Memory B cell (primary cell): Measurements from ENCODE around the gene CLPSL2.
A peak's percentile ranks its signal among the peaks of the same experiment; 100 is the strongest.

ENCODE experiments used
- ATAC-seq: fragments of 150-1000 bp; cut with Tn5 transposase; 2 replicates; pipeline ENCODE4 v1.10.0; 2021; ENCODE audit warnings: low read depth, mild to moderate bottlenecking, moderate library complexity
- DNase-seq, 2 donors: peaks; one replicate each; pipeline ENCODE4 v3.0.0; 2022; ENCODE audit warnings: low spot score in 2 of 2
- H3K27ac Mint-ChIP-seq: one replicate; pipeline ENCODE4 v1.8.0; 2022; ENCODE audit warnings: mild to moderate bottlenecking, moderate library complexity, mixed read lengths
- H3K27me3 Mint-ChIP-seq: one replicate; pipeline ENCODE4 v1.8.0; 2022; ENCODE audit warnings: mixed read lengths
- H3K36me3 Mint-ChIP-seq: one replicate; pipeline ENCODE4 v1.8.0; 2022; ENCODE audit warnings: mild to moderate bottlenecking, mixed read lengths
- H3K4me1 Mint-ChIP-seq: one replicate; pipeline ENCODE4 v1.8.0; 2022; ENCODE audit warnings: mixed read lengths
- H3K4me3 Mint-ChIP-seq: one replicate; pipeline ENCODE4 v1.8.0; 2022; ENCODE audit warnings: mild to moderate bottlenecking, moderate library complexity, mixed read lengths
- H3K9me3 Mint-ChIP-seq: one replicate; pipeline ENCODE4 v1.8.0; 2022; ENCODE audit warnings: mixed read lengths

Gene CLPSL2

DNA sequence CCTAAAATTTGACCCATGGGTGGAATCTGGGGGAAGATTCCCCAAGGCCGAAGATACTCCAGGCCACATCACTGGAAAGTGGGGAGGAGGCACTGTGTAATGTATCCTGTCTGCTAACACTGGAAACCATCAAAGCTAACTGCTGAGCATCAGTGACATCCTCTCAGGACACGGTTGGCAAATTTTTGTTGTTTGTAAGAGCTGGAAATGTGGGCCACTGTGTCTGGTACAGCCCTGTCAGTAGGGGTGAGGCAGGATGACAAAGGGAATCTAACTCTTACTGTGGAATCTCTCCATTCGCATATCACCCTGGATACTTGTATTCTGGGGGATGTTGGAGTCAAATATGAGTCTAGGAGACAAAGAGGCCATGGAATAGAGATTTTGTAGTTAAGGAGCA lies 17.0 kb upstream of the CLPSL2 start:
- DNase-seq (no peak), ATAC-seq (no peak)
- H3K9me3 Mint-ChIP-seq: peaks cover 7% of the 10 kb centered on the region
- H3K27ac Mint-ChIP-seq: no peak overlapping the region
- H3K4me1 Mint-ChIP-seq: peaks cover 28% of the 10 kb centered on the region
- H3K27me3 Mint-ChIP-seq: peaks cover 27% of the 10 kb centered on the region
- peaks cover 2% of the 10 kb centered on the region for H3K36me3 Mint-ChIP-seq
- no peak overlapping the region for H3K4me3 Mint-ChIP-seq

DNA sequence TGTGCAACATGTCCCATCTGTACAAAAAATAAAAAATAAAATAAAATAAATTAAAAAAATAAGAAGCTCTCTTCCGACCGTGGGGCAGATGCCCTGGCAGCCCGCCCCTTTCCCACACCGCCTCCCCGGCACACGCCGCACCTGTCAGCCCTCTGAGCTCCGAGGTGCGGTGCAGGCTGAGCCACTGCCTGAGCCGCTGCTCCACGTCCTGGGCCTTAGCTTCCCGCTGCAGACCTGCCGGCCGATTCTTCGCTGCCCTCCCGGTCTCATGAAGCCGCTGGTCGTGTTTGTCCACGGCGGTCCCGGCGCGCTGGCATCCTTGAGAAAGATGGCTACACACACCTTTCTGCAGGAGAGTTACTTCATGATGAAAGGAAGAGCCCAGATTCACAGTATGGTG lies 10.7 kb upstream of the CLPSL2 start:
- Mint-ChIP-seq H3K9me3 (no peaks in the 10 kb centered on the region), H3K27me3 (peaks cover 17% of the 10 kb centered on the region), H3K27ac (no peak overlapping the region), H3K4me3 (no peak overlapping the region), H3K36me3 (no peaks in the 10 kb centered on the region), H3K4me1 (peaks cover 23% of the 10 kb centered on the region)
- ATAC-seq: no peak
- DNase-seq: no peak

DNA sequence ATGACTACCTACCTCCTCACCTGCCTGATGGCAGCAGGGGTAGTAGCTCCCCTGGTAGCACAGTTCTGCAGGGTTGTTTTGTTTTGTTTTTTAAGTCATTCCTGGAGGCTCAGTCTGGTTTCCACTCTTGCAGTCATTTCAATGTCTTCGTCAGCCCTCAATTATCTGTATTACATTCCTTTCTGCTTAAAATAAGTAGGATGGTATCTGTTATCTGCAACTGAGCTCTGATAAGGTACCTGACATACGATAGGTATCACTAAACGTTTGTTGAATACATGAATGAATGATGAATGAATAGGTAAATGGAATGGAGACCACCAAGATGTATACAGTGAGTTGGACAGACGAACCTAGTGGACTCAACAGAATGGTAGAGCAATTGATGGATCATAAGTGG lies 7.2 kb upstream of the CLPSL2 start:
- Mint-ChIP-seq H3K9me3 (no peaks in the 10 kb centered on the region), H3K36me3 (no peaks in the 10 kb centered on the region), H3K4me1 (peaks cover 24% of the 10 kb centered on the region), H3K4me3 (peak overlapping the region; percentile 27), H3K27ac (no peak overlapping the region), H3K27me3 (peaks cover under 1% of the 10 kb centered on the region)
- ATAC-seq (no peak), DNase-seq (no peak)

DNA sequence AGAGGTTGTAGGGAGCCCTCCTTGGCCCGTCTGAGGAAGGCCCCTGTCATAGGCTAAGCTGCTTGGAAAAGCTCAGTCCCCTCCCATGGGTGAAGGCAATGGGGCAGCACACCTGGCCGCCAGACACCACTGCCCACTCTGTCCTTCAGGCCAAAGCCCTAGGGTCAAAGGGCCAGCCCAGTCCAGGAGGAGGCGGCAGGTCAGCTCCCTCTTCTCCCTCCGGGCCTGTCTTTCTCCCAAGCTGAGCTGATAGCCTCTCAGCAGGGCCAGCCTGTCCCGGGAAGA lies 5.1 kb upstream of the CLPSL2 start:
- H3K9me3 Mint-ChIP-seq: no peaks in the 10 kb centered on the region
- no peak overlapping the region for H3K4me3 Mint-ChIP-seq
- ATAC-seq (no peak), DNase-seq (no peak)
- peak overlapping the region; percentile 73 for H3K27ac Mint-ChIP-seq
- H3K36me3 Mint-ChIP-seq: no peaks in the 10 kb centered on the region
- H3K4me1 Mint-ChIP-seq: peaks cover 24% of the 10 kb centered on the region
- H3K27me3 Mint-ChIP-seq: no peaks in the 10 kb centered on the region

DNA sequence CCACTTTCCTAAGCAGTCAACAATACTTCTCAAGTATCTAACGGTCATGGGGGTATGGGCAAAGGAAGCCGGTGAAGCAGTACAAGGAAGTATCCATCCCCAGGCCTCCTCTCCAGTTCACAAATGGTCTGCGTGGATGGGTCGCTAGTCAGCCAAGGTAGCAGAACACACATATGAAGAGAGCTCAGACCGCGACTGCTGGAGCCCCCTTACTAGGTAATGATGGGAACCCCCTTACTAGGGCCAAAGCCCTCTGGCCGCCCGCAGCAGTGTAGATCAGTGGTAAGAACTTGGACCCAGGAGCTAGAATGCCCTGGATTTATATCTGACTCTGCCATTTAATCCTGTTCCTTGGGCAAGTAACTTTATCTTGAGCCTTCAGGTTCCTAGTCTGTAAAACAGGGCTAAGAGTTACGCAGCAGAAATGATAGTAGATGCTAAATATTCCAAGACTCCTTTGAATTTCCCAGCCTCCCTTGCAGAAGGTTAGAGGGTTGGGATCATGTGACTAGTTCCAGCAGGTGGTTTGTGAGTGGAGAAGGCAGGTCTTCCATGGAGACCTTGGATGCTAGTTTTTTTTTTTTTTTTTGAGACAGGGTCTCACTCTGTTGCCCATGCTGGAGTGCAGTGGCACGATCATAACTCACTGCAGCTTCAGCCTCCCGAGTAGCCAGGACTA lies 2.1 kb upstream of the CLPSL2 start:
- H3K4me3 Mint-ChIP-seq: no peak overlapping the region
- H3K9me3 Mint-ChIP-seq: no peaks in the 10 kb centered on the region
- peaks cover 27% of the 10 kb centered on the region for H3K4me1 Mint-ChIP-seq
- H3K27me3 Mint-ChIP-seq: peaks cover 1% of the 10 kb centered on the region
- no peaks in the 10 kb centered on the region for H3K36me3 Mint-ChIP-seq
- no peak overlapping the region for H3K27ac Mint-ChIP-seq
- no peak for DNase-seq
- ATAC-seq: no peak

DNA sequence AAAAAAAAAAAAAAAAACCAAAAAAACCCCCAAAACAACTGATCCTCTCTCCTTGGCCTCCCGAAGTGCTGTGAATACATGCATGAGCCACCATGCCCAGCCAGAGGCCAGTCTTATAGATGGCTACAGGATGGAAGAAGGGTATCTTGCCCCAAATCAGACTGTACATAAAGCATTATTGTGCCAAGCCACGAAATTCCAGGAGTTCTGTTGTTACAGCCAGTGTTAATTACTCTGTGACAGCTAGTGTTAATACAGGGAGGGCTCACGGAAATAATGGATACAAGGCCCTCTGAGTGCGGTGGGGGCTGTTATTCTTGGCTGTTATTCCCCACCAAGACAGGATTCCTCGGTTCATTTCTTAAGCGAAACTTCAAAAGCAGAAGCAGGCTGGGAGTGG lies 1.4 kb upstream of the CLPSL2 start:
- peaks cover 25% of the 10 kb centered on the region for H3K4me1 Mint-ChIP-seq
- DNase-seq (no peak), ATAC-seq (no peak)
- H3K4me3 Mint-ChIP-seq: no peak overlapping the region
- no peaks in the 10 kb centered on the region for H3K9me3 Mint-ChIP-seq
- H3K27ac Mint-ChIP-seq: no peak overlapping the region
- peaks cover 1% of the 10 kb centered on the region for H3K27me3 Mint-ChIP-seq
- no peaks in the 10 kb centered on the region for H3K36me3 Mint-ChIP-seq

DNA sequence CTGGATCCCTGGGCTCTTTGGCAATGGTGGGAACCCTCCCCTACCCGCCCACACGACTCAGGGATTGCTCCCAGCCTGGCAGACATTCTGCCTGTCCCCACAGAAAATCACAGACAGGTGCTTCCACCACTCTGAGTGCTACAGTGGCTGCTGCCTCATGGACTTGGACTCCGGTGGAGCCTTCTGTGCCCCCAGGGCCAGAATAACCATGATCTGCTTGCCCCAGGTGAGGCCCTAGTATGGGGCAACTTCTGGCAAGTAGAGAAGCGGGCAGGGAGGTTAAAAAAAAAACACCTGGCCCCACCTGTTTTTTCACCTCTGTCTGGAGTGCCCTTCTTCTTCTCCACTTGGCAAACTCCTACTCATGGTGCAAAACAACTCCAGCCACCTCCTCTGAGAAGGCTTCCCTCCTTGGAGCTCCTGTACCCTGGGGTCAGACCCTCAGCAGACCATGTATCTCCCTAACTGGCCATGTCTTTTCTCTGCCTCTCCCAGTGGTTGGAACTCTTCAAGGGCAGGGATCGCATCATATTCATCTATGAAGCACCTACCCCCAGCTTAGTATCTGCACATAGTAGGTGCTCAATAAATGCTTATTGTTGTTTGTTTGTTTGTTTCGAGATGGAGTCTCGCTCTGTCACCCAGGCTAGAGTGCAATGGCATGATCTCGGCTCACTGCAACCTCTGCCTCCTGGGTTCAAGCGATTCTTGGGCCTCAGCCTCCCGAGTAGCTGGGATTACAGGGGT lies 1.1 kb downstream of the CLPSL2 start:
- Mint-ChIP-seq H3K27ac (peak overlapping the region; percentile 74), H3K4me3 (peak overlapping the region; percentile 72), H3K27me3 (peaks cover 8% of the 10 kb centered on the region), H3K36me3 (no peaks in the 10 kb centered on the region), H3K9me3 (no peaks in the 10 kb centered on the region), H3K4me1 (peaks cover 7% of the 10 kb centered on the region)
- ATAC-seq (no peak), DNase-seq (no peak)

DNA sequence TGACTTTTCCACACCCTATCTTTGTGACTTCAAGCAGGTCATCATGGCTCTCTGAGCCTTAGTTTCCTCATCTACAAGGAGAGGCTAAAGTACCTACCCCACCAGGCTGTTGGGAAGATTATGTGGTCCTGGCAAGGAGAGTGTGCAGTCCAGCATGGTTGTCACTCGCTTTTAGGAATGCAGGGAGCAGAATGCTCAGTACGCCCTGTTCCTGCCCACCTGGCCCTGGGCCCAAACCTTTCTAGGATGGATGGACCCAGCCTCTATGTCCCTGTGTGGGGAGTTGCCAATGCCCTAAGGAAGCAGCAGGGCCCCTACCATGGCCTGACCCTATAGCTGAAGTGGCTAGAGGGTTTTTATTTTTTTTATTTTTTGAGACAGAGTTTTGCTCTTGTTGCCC lies 2.0 kb downstream of the CLPSL2 start:
- ATAC-seq: no peak
- Mint-ChIP-seq H3K4me3 (peak overlapping the region; percentile 13), H3K27me3 (peaks cover 8% of the 10 kb centered on the region)

DNA sequence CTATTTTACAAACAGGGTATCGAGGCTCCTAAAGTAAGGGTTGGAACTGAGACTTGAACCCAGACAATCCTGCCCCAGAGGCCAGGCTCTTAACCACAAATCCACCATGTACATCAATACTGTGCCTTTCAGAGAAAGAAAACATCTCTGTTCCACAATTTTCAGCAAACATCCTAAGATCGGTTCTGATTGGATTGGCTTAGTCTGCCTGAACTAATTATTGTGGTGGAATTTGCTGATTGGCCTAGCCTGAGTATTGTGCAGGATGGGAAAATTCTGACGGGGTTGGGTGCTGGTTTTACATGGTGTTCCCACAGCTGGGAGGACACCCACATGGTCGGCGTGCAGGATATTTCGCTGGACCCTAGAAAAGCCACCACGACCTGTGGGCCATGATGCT lies 4.3 kb downstream of the CLPSL2 start, which contains the start of gene CLPSL1:
TSS of gene CLPSL1 (plus strand) at position 301 of the 400 bp plus-strand sequence. CDS start at position 393, 92 bp downstream.
- no peak for DNase-seq
- Mint-ChIP-seq H3K27me3 (peaks cover 16% of the 10 kb centered on the region), H3K4me3 (no peak within 1 kb of the TSS), H3K4me1 (peaks cover 4% of the 10 kb centered on the region), H3K27ac (no peak within 1 kb of the TSS), H3K36me3 (no peaks in the 10 kb centered on the region), H3K9me3 (no peaks in the 10 kb centered on the region)
- ATAC-seq: no peak

More for the DNA sequence above, 2.0 kb downstream of the CLPSL2 start:
- no peak for DNase-seq
- H3K36me3 Mint-ChIP-seq: no peaks in the 10 kb centered on the region
- H3K27ac Mint-ChIP-seq: no peak overlapping the region
- H3K9me3 Mint-ChIP-seq: no peaks in the 10 kb centered on the region
- H3K4me1 Mint-ChIP-seq: peaks cover 7% of the 10 kb centered on the region

DNA sequence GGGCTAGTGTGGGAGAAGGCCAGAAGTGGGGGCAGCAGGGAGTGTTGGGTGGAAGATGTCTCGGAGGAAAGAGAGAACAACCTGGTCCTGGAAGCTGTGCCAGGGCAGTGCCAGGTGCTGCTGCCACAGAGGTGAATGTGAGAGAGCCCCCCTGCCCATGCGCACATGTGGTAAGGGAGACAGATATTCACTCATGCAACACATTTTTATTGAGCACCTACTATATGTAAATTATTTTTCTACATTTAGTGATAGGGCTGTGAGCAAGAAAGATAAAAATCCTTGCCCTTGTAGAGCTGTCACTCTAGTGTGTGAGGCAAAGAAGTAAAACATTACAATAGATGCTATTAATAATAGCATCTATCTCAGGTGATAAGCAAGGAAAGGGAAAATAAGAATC lies 4.9 kb downstream of the CLPSL2 start:
- Mint-ChIP-seq H3K9me3 (no peaks in the 10 kb centered on the region), H3K4me1 (peaks cover 4% of the 10 kb centered on the region), H3K36me3 (no peaks in the 10 kb centered on the region), H3K27ac (no peak overlapping the region), H3K27me3 (peaks cover 16% of the 10 kb centered on the region), H3K4me3 (no peak overlapping the region)
- no peak for DNase-seq
- no peak for ATAC-seq

DNA sequence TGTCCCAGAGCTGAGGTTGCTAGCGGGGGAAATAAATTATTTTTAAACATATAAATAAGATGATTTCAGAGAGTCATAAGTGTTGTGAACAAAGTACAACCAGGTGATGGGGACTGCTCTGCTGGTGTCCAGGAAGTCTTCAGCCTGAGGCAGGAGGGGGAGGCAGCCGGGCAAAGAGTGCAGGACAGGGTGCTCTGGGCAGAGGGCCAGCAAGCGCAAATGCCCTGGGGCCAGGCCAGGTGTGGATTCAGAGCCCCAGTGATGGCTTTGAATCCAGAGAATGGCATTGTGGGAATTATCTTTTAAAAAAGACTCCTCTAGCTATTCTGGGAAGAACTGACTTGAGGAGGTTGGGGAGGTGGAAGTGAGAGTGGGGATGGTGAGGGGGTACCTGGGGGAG lies 6.0 kb downstream of the CLPSL2 start:
- Mint-ChIP-seq H3K9me3 (no peaks in the 10 kb centered on the region), H3K27me3 (peaks cover 21% of the 10 kb centered on the region), H3K4me1 (no peaks in the 10 kb centered on the region), H3K27ac (no peak overlapping the region), H3K4me3 (no peak overlapping the region), H3K36me3 (no peaks in the 10 kb centered on the region)
- DNase-seq (no peak), ATAC-seq (no peak)

DNA sequence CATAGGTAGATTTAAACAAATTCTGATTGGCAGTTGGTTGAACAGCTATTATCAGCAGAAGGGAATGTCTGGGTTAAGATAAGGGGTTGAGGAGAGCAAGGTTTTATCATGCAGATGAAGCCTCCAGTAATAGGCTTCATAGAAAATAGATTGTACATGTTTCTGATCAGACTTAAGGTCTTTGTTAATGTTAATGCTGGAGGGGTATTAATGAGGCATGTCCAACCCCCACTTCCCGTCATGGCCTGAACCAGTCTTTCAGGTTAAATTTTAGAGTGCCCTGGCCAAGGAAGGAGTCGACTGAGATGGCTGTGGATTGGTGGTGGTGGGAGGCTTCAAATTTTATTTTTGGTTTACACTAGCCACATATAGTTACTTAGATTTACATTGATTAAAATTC lies 7.8 kb downstream of the CLPSL2 start:
- peaks cover 27% of the 10 kb centered on the region for H3K27me3 Mint-ChIP-seq
- no peaks in the 10 kb centered on the region for H3K4me1 Mint-ChIP-seq

DNA sequence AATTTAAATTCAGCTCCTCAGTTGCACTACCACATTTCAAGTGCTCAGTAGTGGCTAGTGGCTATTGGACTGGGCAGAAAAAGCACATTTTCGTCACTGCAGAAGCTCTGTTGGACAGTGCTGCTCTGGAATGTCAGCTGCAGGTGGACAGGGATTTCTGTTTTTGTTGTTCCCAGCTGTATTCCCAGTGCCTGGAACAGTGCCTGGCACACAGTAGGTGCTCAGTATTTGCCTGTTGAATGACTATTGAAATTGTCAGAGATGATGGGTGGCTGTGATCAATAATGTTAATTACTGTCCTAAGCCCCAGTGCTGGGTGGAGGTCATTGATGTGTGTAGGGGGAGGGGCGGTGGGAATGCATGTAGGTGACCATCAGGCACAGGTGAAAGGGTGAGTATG lies 9.9 kb downstream of the CLPSL2 start:
- Mint-ChIP-seq H3K27me3 (peaks cover 29% of the 10 kb centered on the region), H3K4me1 (no peaks in the 10 kb centered on the region), H3K4me3 (no peak overlapping the region), H3K36me3 (no peaks in the 10 kb centered on the region), H3K27ac (no peak overlapping the region), H3K9me3 (no peaks in the 10 kb centered on the region)
- DNase-seq: no peak
- no peak for ATAC-seq

More for the DNA sequence above, 7.8 kb downstream of the CLPSL2 start:
- H3K4me3 Mint-ChIP-seq: no peak overlapping the region
- H3K36me3 Mint-ChIP-seq: no peaks in the 10 kb centered on the region
- ATAC-seq: no peak
- no peak for DNase-seq
- no peaks in the 10 kb centered on the region for H3K9me3 Mint-ChIP-seq
- no peak overlapping the region for H3K27ac Mint-ChIP-seq

DNA sequence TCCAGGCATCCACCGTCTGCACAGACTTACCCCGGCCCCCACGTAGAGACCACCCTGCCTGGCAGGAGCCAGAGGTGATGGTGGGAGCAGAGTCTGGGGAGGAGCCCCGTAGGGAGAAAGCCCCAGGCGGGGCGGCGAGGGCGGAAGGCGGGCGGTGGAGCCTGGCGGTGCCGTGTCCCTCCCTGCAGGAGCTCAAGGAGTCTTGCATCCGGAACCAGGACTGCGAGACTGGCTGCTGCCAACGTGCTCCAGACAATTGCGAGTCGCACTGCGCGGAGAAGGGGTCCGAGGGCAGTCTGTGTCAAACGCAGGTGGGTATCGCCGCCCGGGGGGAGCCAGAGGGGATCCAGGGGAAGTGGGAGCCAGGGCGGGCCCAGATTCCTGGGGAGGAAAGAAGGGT lies 10.4 kb downstream of the CLPSL2 start:
- H3K36me3 Mint-ChIP-seq: no peaks in the 10 kb centered on the region
- H3K4me1 Mint-ChIP-seq: no peaks in the 10 kb centered on the region
- no peaks in the 10 kb centered on the region for H3K9me3 Mint-ChIP-seq
- no peak overlapping the region for H3K27ac Mint-ChIP-seq
- peaks cover 28% of the 10 kb centered on the region for H3K27me3 Mint-ChIP-seq
- no peak overlapping the region for H3K4me3 Mint-ChIP-seq
- DNase-seq (no peak), ATAC-seq (no peak)
